ENCODE measurements around the gene KLF1. TPM values are rescaled to one million over a fixed set of nuclear protein-coding genes. Genes with fewer than 3 reads are reported as not detected.

KLF1 gene
- polyA plus RNA-seq, 1 of the 3 experiments (the other 2 are of a cell fraction) = not detected

DNA sequence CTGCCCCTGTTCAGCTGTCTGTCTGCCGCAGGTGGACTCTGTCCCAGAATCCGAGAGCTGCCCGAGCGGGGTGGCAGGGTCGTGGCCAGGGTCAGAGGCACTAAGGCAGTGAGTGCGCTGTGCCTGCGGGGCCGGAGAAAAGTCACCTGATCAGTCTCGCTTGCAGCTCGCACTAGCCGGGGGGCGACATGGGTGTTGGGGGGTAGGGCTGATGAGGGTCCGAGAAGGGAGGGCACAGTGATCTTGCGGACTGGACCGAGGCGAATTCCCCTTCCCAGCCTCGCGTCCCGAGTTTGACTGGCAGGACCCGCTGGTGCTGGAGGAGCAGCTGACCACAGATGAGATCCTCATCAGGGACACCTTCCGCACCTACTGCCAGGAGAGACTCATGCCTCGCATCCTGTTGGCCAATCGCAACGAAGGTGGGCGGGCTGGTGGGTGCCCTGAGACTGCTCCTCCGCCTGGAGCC is 4.6 kb upstream of the KLF1 start:
- Histone ChIP-seq H3K4me2 (peak overlapping the region; percentile 99), H2AFZ (ENCODE audit: low read depth) (no peak overlapping the region), H3K27ac (ENCODE audit: low read depth in 2 of 2, low read length in 1 of 2) (no peak overlapping the region), H3K36me3 (replicated peaks in 1 of 2; ENCODE audit: control insufficient read depth in 1 of 2, insufficient read depth in 2 of 2, low read length in 1 of 2) (peaks cover 5 to 12% of the 10 kb centered on the region in 2 experiments), H3K79me2 (ENCODE audit: insufficient read depth) (peaks cover 13% of the 10 kb centered on the region), H3K9ac (peak overlapping the region; percentile 60; the same call in 1 of the 2 replicates), H3K9me3 (no peaks in the 10 kb centered on the region), H3K9me2 (no peaks in the 10 kb centered on the region), H3K4me1 (ENCODE audit: control insufficient read depth in 1 of 2, insufficient read depth in 2 of 2, low read depth in 1 of 2, low read length in 1 of 2) (peaks cover 6 to 8% of the 10 kb centered on the region in 2 experiments; a peak in 2 of 4 replicates), H3K4me3 (ENCODE audit: low read depth in 2 of 2, low read length in 1 of 2) (peak overlapping the region; percentile 80 to 84), H3F3A (replicated peaks; ENCODE audit: insufficient read depth) (peaks cover 4% of the 10 kb centered on the region), H4K20me1 (ENCODE audit: insufficient read depth) (no peaks in the 10 kb centered on the region), H3K27me3 (ENCODE audit: insufficient read depth) (no peaks in the 10 kb centered on the region; the same call in 1 of the 2 replicates)
- ChIA-PET POLR2A (interaction anchor here (0.5 to 2.3 kb wide), 12 partner anchors 10 to 261 kb away, joined by 3 to 21 read pairs (median 6); partner anchors contain the start of genes CALR, DNASE2, FARSA and SYCE2), CTCF (interaction anchor here (1.0 to 2.7 kb wide), 5 partner anchors 11 to 73 kb away, joined by 3 to 13 read pairs (median 3); partner anchors contain the start of gene DNASE2)
- DNase-seq = no peak
- no peak for TF ChIP-seq SIN3A (IDR thresholded peaks at IDR 0.05; ENCODE audit: borderline replicate concordance, low read depth, low read length)
- no peak for TF ChIP-seq TCF12 (IDR thresholded peaks at IDR 0.05)
- TF ChIP-seq MXI1 (IDR thresholded peaks at IDR 0.05; ENCODE audit: low read depth, low read length) = no peak
- TF ChIP-seq, protein P1, sequence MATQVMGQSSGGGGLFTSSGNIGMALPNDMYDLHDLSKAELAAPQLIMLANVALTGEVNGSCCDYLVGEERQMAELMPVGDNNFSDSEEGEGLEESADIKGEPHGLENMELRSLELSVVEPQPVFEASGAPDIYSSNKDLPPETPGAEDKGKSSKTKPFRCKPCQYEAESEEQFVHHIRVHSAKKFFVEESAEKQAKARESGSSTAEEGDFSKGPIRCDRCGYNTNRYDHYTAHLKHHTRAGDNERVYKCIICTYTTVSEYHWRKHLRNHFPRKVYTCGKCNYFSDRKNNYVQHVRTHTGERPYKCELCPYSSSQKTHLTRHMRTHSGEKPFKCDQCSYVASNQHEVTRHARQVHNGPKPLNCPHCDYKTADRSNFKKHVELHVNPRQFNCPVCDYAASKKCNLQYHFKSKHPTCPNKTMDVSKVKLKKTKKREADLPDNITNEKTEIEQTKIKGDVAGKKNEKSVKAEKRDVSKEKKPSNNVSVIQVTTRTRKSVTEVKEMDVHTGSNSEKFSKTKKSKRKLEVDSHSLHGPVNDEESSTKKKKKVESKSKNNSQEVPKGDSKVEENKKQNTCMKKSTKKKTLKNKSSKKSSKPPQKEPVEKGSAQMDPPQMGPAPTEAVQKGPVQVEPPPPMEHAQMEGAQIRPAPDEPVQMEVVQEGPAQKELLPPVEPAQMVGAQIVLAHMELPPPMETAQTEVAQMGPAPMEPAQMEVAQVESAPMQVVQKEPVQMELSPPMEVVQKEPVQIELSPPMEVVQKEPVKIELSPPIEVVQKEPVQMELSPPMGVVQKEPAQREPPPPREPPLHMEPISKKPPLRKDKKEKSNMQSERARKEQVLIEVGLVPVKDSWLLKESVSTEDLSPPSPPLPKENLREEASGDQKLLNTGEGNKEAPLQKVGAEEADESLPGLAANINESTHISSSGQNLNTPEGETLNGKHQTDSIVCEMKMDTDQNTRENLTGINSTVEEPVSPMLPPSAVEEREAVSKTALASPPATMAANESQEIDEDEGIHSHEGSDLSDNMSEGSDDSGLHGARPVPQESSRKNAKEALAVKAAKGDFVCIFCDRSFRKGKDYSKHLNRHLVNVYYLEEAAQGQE (IDR thresholded peaks at IDR 0.05; ENCODE audit: low read depth, low read length) = no peak
- TF ChIP-seq CHD2 (IDR thresholded peaks at IDR 0.05; ENCODE audit: low read length, partially characterized antibody) = no peak
- no peak for TF ChIP-seq YY1 (IDR thresholded peaks at IDR 0.05; ENCODE audit: low read depth)
- TF ChIP-seq, protein P2, sequence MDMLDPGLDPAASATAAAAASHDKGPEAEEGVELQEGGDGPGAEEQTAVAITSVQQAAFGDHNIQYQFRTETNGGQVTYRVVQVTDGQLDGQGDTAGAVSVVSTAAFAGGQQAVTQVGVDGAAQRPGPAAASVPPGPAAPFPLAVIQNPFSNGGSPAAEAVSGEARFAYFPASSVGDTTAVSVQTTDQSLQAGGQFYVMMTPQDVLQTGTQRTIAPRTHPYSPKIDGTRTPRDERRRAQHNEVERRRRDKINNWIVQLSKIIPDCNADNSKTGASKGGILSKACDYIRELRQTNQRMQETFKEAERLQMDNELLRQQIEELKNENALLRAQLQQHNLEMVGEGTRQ (IDR thresholded peaks at IDR 0.05; ENCODE audit: borderline replicate concordance, low read depth, low read length) = no peak
- TF ChIP-seq, protein P3, sequence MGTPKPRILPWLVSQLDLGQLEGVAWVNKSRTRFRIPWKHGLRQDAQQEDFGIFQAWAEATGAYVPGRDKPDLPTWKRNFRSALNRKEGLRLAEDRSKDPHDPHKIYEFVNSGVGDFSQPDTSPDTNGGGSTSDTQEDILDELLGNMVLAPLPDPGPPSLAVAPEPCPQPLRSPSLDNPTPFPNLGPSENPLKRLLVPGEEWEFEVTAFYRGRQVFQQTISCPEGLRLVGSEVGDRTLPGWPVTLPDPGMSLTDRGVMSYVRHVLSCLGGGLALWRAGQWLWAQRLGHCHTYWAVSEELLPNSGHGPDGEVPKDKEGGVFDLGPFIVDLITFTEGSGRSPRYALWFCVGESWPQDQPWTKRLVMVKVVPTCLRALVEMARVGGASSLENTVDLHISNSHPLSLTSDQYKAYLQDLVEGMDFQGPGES (IDR thresholded peaks at IDR 0.05; ENCODE audit: low read depth, low read length) = no peak
- TF ChIP-seq RXRA (IDR thresholded peaks at IDR 0.05; ENCODE audit: borderline replicate concordance, low read depth) = no peak
- no peak for TF ChIP-seq ELF1 (IDR thresholded peaks at IDR 0.05)
- no peak for TF ChIP-seq TEAD4 (IDR thresholded peaks at IDR 0.05; ENCODE audit: borderline replicate concordance, insufficient read depth)
- TF ChIP-seq EP300 (IDR thresholded peaks at IDR 0.05; ENCODE audit: borderline replicate concordance in 1 of 2, low read depth in 1 of 2, low read length in 1 of 2) = no peak
- TF ChIP-seq GABPA (IDR thresholded peaks at IDR 0.05; ENCODE audit: low read depth) = no peak
- no peak for TF ChIP-seq NRF1 (IDR thresholded peaks at IDR 0.05; ENCODE audit: low read depth, low read length)
- TF ChIP-seq, protein P4, sequence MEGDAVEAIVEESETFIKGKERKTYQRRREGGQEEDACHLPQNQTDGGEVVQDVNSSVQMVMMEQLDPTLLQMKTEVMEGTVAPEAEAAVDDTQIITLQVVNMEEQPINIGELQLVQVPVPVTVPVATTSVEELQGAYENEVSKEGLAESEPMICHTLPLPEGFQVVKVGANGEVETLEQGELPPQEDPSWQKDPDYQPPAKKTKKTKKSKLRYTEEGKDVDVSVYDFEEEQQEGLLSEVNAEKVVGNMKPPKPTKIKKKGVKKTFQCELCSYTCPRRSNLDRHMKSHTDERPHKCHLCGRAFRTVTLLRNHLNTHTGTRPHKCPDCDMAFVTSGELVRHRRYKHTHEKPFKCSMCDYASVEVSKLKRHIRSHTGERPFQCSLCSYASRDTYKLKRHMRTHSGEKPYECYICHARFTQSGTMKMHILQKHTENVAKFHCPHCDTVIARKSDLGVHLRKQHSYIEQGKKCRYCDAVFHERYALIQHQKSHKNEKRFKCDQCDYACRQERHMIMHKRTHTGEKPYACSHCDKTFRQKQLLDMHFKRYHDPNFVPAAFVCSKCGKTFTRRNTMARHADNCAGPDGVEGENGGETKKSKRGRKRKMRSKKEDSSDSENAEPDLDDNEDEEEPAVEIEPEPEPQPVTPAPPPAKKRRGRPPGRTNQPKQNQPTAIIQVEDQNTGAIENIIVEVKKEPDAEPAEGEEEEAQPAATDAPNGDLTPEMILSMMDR (IDR thresholded peaks at IDR 0.05) = no peak
- 4% methylated on average over 9 of the region's 26 CpGs for WGBS (ENCODE audit: low lambda C conversion rate)

Data from SK-N-SH (cell line).